Colonic mucosa (tissue), 4 donors: Measurements from ENCODE around the gene PDE3A. TPM values are rescaled to one million over a fixed set of nuclear protein-coding genes. Genes with fewer than 3 reads are reported as not detected.
A peak's percentile ranks its signal among the peaks of the same experiment; 100 is the strongest.

ENCODE experiments used
- DNase-seq: peaks from one replicate; pipeline ENCODE4 v3.0.0-alpha.2; 2020
- H3K27ac ChIP-seq: fragments of 200-600 bp; one replicate; pipeline ENCODE4 v1.8.0; 2021
- H3K27me3 ChIP-seq: fragments of 200-600 bp; one replicate; pipeline ENCODE4 v1.8.0; 2021
- H3K36me3 ChIP-seq: fragments of 200-600 bp; one replicate; pipeline ENCODE4 v1.8.0; 2021
- H3K4me1 ChIP-seq: fragments of 200-600 bp; one replicate; pipeline ENCODE4 v1.8.0; 2021; ENCODE audit warnings: mild to moderate bottlenecking
- H3K4me3 ChIP-seq: fragments of 200-600 bp; one replicate; pipeline ENCODE4 v1.8.0; 2021
- H3K9ac ChIP-seq, 2 donors: one replicate each; pipeline ENCODE4 v1.7.0; 2013; ENCODE audit warnings: control low read depth in 2 of 2, low read depth in 2 of 2, low read length in 2 of 2
- H3K9me3 ChIP-seq: fragments of 200-600 bp; one replicate; pipeline ENCODE4 v1.8.0; 2021
- intact Hi-C: fragments of 100-400 bp; cut with DNase I; formaldehyde crosslinking; loops from one replicate; pipeline ENCODE4 v1.14.1; 2022
- total RNA-seq, 2 donors: library from RNA; stranded (reverse); fragmentation: NEBNext Ultra II Directional in 1 of 2; extraction: Animal tissue kit (Norgen Biotek cat#: 25700) in 1 of 2; gene quantifications; one replicate each; pipeline ENCODE4 v1.2.1, GENCODE V29; 2021
- TF ChIP-seq, protein P1 (sequence below): fragments of 200-600 bp; IDR thresholded peaks from one replicate; pipeline ENCODE4 v1.8.0; 2022; ENCODE audit warnings: antibody characterized with exemption, mild to moderate bottlenecking
- donor health status: healthy.
- donor health status: DM: no; HTN: no; CAD: no.
- donor health status: DM: no; HTN: no; CAD: no.

Gene PDE3A
- total RNA-seq, 2 donors from 2014 or later = 32.1 to 50.6 TPM

GRCh38 chr12:20620261-20620660 is 251.9 kb downstream of the PDE3A start:
- H3K9me3 ChIP-seq = no peaks in the 10 kb centered on the region
- H3K36me3 ChIP-seq = no peaks in the 10 kb centered on the region
- DNase-seq = no peak
- intact Hi-C loops = no loop called here
- H3K4me1 ChIP-seq = no peaks in the 10 kb centered on the region
- H3K4me3 ChIP-seq = no peak overlapping the region
- TF ChIP-seq, protein P1, sequence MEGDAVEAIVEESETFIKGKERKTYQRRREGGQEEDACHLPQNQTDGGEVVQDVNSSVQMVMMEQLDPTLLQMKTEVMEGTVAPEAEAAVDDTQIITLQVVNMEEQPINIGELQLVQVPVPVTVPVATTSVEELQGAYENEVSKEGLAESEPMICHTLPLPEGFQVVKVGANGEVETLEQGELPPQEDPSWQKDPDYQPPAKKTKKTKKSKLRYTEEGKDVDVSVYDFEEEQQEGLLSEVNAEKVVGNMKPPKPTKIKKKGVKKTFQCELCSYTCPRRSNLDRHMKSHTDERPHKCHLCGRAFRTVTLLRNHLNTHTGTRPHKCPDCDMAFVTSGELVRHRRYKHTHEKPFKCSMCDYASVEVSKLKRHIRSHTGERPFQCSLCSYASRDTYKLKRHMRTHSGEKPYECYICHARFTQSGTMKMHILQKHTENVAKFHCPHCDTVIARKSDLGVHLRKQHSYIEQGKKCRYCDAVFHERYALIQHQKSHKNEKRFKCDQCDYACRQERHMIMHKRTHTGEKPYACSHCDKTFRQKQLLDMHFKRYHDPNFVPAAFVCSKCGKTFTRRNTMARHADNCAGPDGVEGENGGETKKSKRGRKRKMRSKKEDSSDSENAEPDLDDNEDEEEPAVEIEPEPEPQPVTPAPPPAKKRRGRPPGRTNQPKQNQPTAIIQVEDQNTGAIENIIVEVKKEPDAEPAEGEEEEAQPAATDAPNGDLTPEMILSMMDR = no peak
- no peaks in the 10 kb centered on the region for H3K27me3 ChIP-seq
- H3K27ac ChIP-seq = no peak overlapping the region
- no peak overlapping the region for H3K9ac ChIP-seq

GRCh38 chr12:20624718-20625117 is 256.4 kb downstream of the PDE3A start:
- Histone ChIP-seq H3K9ac (no peak overlapping the region), H3K36me3 (no peaks in the 10 kb centered on the region), H3K27me3 (no peaks in the 10 kb centered on the region), H3K27ac (no peak overlapping the region), H3K4me1 (peaks cover 5% of the 10 kb centered on the region), H3K4me3 (no peak overlapping the region), H3K9me3 (no peaks in the 10 kb centered on the region)
- intact Hi-C loops = no loop called here
- TF ChIP-seq, protein P1 = no peak
- DNase-seq = peak; percentile 23

GRCh38 chr12:20625531-20625930 is 257.2 kb downstream of the PDE3A start:
- H3K36me3 ChIP-seq = no peaks in the 10 kb centered on the region
- H3K4me3 ChIP-seq = no peak overlapping the region
- TF ChIP-seq, protein P1 = no peak
- no peak for DNase-seq
- intact Hi-C loops = no loop called here
- no peak overlapping the region for H3K27ac ChIP-seq
- H3K9me3 ChIP-seq = no peaks in the 10 kb centered on the region
- H3K9ac ChIP-seq = no peak overlapping the region
- no peaks in the 10 kb centered on the region for H3K27me3 ChIP-seq
- peaks cover 5% of the 10 kb centered on the region for H3K4me1 ChIP-seq

GRCh38 chr12:20627001-20627588 is 258.8 kb downstream of the PDE3A start:
- DNase-seq = peak; percentile 49
- peak overlapping the region; percentile 25 for H3K27ac ChIP-seq
- intact Hi-C loops = no loop called here
- H3K27me3 ChIP-seq = no peaks in the 10 kb centered on the region
- no peaks in the 10 kb centered on the region for H3K36me3 ChIP-seq
- TF ChIP-seq, protein P1 = no peak
- H3K4me3 ChIP-seq = no peak overlapping the region
- H3K9ac ChIP-seq = no peak overlapping the region
- no peaks in the 10 kb centered on the region for H3K9me3 ChIP-seq
- H3K4me1 ChIP-seq = peaks cover 5% of the 10 kb centered on the region

DNA sequence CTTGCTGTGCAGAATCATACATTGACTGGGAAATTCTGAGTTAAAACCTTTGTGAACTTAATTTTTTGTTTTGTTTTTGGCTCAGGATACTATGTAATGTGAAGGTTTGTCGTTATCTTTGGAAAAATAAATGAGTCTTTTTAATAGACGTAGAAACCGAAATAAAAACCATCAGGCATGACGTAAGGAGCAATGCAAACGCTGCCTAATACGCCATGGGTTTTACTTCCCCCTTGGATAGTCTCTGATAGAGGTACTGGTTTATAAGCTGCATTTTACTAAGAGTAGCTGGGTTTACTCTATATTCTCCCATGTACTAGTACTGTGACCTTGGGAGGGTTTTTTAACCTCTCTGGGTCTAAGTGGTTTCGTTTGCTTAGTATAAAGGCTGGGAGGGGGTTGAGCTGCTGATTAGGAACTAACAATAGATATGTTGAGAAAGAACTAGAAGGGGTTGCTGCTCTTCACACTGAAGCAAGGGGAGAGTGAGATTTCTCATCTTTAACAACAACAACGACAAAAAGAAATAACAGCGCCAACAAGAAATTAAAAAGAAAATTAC is 260.0 kb downstream of the PDE3A start:
- Histone ChIP-seq H3K36me3 (no peaks in the 10 kb centered on the region), H3K27ac (peak overlapping the region; percentile 59), H3K9ac (no peak overlapping the region), H3K27me3 (no peaks in the 10 kb centered on the region), H3K4me3 (no peak overlapping the region), H3K4me1 (peaks cover 5% of the 10 kb centered on the region), H3K9me3 (no peaks in the 10 kb centered on the region)
- no peak for DNase-seq
- intact Hi-C loops = no loop called here
- TF ChIP-seq, protein P1 = no peak
